SK-N-MC (cell line): ENCODE data around the gene CHSY1.

Experiments
- EZH2 ChIP-seq: fragments of 200-600 bp; sonication (generic); IDR thresholded peaks from one replicate; pipeline ENCODE4 v1.6.1; 2017; ENCODE audit warnings: antibody characterized with exemption
- FOXP2 ChIP-seq: optimal IDR thresholded peaks from 2 replicates; pipeline ENCODE3; 2011; ENCODE audit warnings: mild to moderate bottlenecking, moderate library complexity; ENCODE audit not compliant: insufficient read depth; ENCODE audit errors: extremely low read length, control extremely low read depth
- POLR2AphosphoS5 ChIP-seq: IDR thresholded peaks from 2 replicates; pipeline ENCODE4 v1.6.1; 2012; ENCODE audit warnings: mild to moderate bottlenecking, low read depth, low read length, borderline replicate concordance

GRCh38 chr15:101184830-101185229, 67.0 kb downstream of the CHSY1 start:
- TF ChIP-seq POLR2AphosphoS5 (no peak), EZH2 (no peak), FOXP2 (no peak)
